Kasumi-1 (cell line): Measurements from ENCODE around the gene TBPL2.
"Not testable (repeated sequence)": the region's sequence is repeated elsewhere in the genome, so short reads cannot be mapped to it uniquely, and the experiment has no call there.

Experiments used
- DNase-seq, 2 experiments: peaks; one replicate each; lab custom pipeline; 2025; lab: John Stamatoyannopoulos, UW

TBPL2 gene

GRCh38 chr14:55440385-55440784 lies at the start of gene TBPL2:
Gene TBPL2, minus strand, starts transcription at chr14:55440616. Its CDS starts 167 bp downstream, at chr14:55440449.
- DNase-seq = no peak

GRCh38 chr14:55488204-55488603 lies 47.8 kb upstream of the TBPL2 start:
- DNase-seq = no peak

- DNase-seq = no peak
These were observed 42.7 kb upstream of the TBPL2 start for GRCh38 chr14:55482936-55483605.

GRCh38 chr14:55481769-55482168 lies 41.4 kb upstream of the TBPL2 start:
- no peak for DNase-seq

- DNase-seq = no peak
These were observed 37.3 kb upstream of the TBPL2 start for GRCh38 chr14:55477680-55478079.

- not testable (repeated sequence) for DNase-seq
These were observed 36.0 kb upstream of the TBPL2 start for GRCh38 chr14:55476448-55476847.

GRCh38 chr14:55473786-55474185 lies 33.4 kb upstream of the TBPL2 start:
- DNase-seq = no peak

GRCh38 chr14:55470025-55470424 lies 29.6 kb upstream of the TBPL2 start:
- peak; percentile 13 to 27 for DNase-seq

GRCh38 chr14:55467307-55467706 lies 26.9 kb upstream of the TBPL2 start:
- DNase-seq = no peak

GRCh38 chr14:55458800-55459515 lies 18.5 kb upstream of the TBPL2 start:
- peak in 1 of 2 experiments; percentile 19 for DNase-seq

- no peak for DNase-seq
These were observed 17.1 kb upstream of the TBPL2 start for GRCh38 chr14:55457496-55457895.

- not testable (repeated sequence) for DNase-seq
These were observed 16.0 kb upstream of the TBPL2 start for GRCh38 chr14:55456411-55456810.

- DNase-seq = peak; percentile 81 to 84
These were observed 14.0 kb upstream of the TBPL2 start for GRCh38 chr14:55454264-55455002.

GRCh38 chr14:55451950-55452349 lies 11.5 kb upstream of the TBPL2 start:
- DNase-seq = no peak

GRCh38 chr14:55451398-55451797 lies 11.0 kb upstream of the TBPL2 start:
- no peak for DNase-seq

- no peak for DNase-seq
These were observed 10.6 kb upstream of the TBPL2 start for GRCh38 chr14:55450987-55451386.

GRCh38 chr14:55450539-55450938 lies 10.1 kb upstream of the TBPL2 start:
- no peak for DNase-seq

- DNase-seq = peak; percentile 13 to 25
These were observed 9.7 kb upstream of the TBPL2 start for GRCh38 chr14:55450124-55450523.

GRCh38 chr14:55449116-55449515 lies 8.7 kb upstream of the TBPL2 start:
- DNase-seq = no peak

- DNase-seq = no peak
These were observed 7.8 kb upstream of the TBPL2 start for GRCh38 chr14:55448141-55448614.

- DNase-seq = no peak
These were observed 6.4 kb upstream of the TBPL2 start for GRCh38 chr14:55446833-55447232.

- DNase-seq = peak; percentile 74 to 87
These were observed 5.8 kb upstream of the TBPL2 start for GRCh38 chr14:55446127-55446736.
